SU-DHL-6 (cell line): ENCODE measurements around the gene FRMD1.

Source experiments
- H2AFZ ChIP-seq: fragments of 200-600 bp; sonication (generic); 2 replicates; pipeline ENCODE4 v1.6.1; 2014; ENCODE audit warnings: low read depth, mild to moderate bottlenecking, moderate library complexity, mixed read lengths, antibody characterized with exemption, low read length; ENCODE audit not compliant: severe bottlenecking
- H3F3A ChIP-seq: fragments of 200-600 bp; shearing (Covaris generic); 2 replicates; pipeline ENCODE4 v1.6.0; 2016; ENCODE audit warnings: antibody characterized with exemption, mild to moderate bottlenecking; ENCODE audit not compliant: insufficient read depth
- H3K27ac ChIP-seq: fragments of 200-600 bp; sonication (generic); 2 replicates; pipeline ENCODE4 v1.5.1; 2016; ENCODE audit warnings: low read depth, mild to moderate bottlenecking, low read length, moderate library complexity, mixed read lengths
- H3K27me3 ChIP-seq: fragments of 200-600 bp; sonication (generic), shearing (Covaris generic); 2 replicates; pipeline ENCODE4 v1.6.0; 2014; ENCODE audit warnings: mild to moderate bottlenecking, low read length
- H3K36me3 ChIP-seq: fragments of 200-600 bp; sonication (generic); 2 replicates; pipeline ENCODE4 v1.6.1; 2014; ENCODE audit warnings: mild to moderate bottlenecking, low read length, mixed read lengths
- H3K4me2 ChIP-seq: fragments of 300-600, 200-600 bp; shearing (Covaris generic), sonication (generic); 2 replicates; pipeline ENCODE4 v1.6.0; 2014; ENCODE audit warnings: low read length, low read depth, mild to moderate bottlenecking; ENCODE audit not compliant: poor library complexity, severe bottlenecking
- H3K4me3 ChIP-seq: fragments of 200-600 bp; sonication (generic); 2 replicates; pipeline ENCODE4 v1.5.1; 2014; ENCODE audit warnings: antibody characterized with exemption, low read length, mild to moderate bottlenecking, mixed read lengths; ENCODE audit not compliant: insufficient read depth, poor library complexity, severe bottlenecking
- H3K79me2 ChIP-seq: fragments of 200-600 bp; sonication (generic); 2 replicates; pipeline ENCODE4 v1.6.1; 2014; ENCODE audit warnings: mild to moderate bottlenecking, low read length, moderate library complexity; ENCODE audit not compliant: insufficient read depth
- H3K9ac ChIP-seq: fragments of 200-600 bp; sonication (generic); 2 replicates; pipeline ENCODE4 v1.7.0; 2014; ENCODE audit warnings: mild to moderate bottlenecking, low read length
- H3K9me2 ChIP-seq: fragments of 200-600 bp; sonication (generic); replicated peaks from 2 replicates; pipeline ENCODE4 v1.6.1; 2014; ENCODE audit warnings: low read length; ENCODE audit not compliant: insufficient read depth
- H3K9me3 ChIP-seq: fragments of 200-600 bp; sonication (generic); 2 replicates; pipeline ENCODE4 v1.6.1; 2014; ENCODE audit warnings: low read length, mixed read lengths; ENCODE audit not compliant: insufficient read depth
- H4K20me1 ChIP-seq: fragments of 200-600 bp; sonication (generic); 2 replicates; pipeline ENCODE4 v1.6.1; 2014; ENCODE audit warnings: low read depth, mild to moderate bottlenecking, antibody characterized with exemption, low read length, moderate library complexity, mixed read lengths
- CTCF ChIP-seq: fragments of 200-600 bp; sonication (generic); IDR thresholded peaks from one replicate; pipeline ENCODE4 v1.5.1; 2017; ENCODE audit warnings: antibody characterized with exemption, mild to moderate bottlenecking, low read length, moderate library complexity; ENCODE audit not compliant: insufficient read depth, poor library complexity, severe bottlenecking
- EZH2phosphoT487 ChIP-seq: fragments of 200-600 bp; sonication (generic), shearing (Covaris generic); conservative IDR thresholded peaks from 2 replicates; pipeline ENCODE4 v1.6.1; 2018; ENCODE audit warnings: mild to moderate bottlenecking, antibody characterized with exemption, low read length, moderate library complexity, mixed read lengths

The FRMD1 gene

GRCh38 chr6:168014428-168014827 is 64.6 kb downstream of the FRMD1 start:
- no peak for TF ChIP-seq CTCF
- no peak for TF ChIP-seq EZH2phosphoT487
- Histone ChIP-seq H4K20me1 (no peaks in the 10 kb centered on the region), H3F3A (no peaks in the 10 kb centered on the region), H3K36me3 (no peaks in the 10 kb centered on the region), H3K4me3 (no peak overlapping the region), H3K9me2 (no peaks in the 10 kb centered on the region), H3K9me3 (peaks cover 11% of the 10 kb centered on the region; the same call in 1 of the 2 replicates), H3K79me2 (no peaks in the 10 kb centered on the region), H3K9ac (no peak overlapping the region), H3K27ac (no peak overlapping the region), H3K4me2 (no peak overlapping the region), H3K27me3 (no peaks in the 10 kb centered on the region), H2AFZ (no peak overlapping the region)

GRCh38 chr6:168013250-168013915 is 65.6 kb downstream of the FRMD1 start:
- Histone ChIP-seq H3K9me2 (no peaks in the 10 kb centered on the region), H3K27ac (no peak overlapping the region), H3K27me3 (no peaks in the 10 kb centered on the region), H3K4me2 (no peak overlapping the region), H3K4me3 (no peak overlapping the region), H3K9me3 (peaks cover 11% of the 10 kb centered on the region; the same call in 1 of the 2 replicates), H2AFZ (no peak overlapping the region), H3K36me3 (no peaks in the 10 kb centered on the region), H3K79me2 (no peaks in the 10 kb centered on the region), H4K20me1 (no peaks in the 10 kb centered on the region), H3F3A (no peaks in the 10 kb centered on the region), H3K9ac (no peak overlapping the region)
- TF ChIP-seq EZH2phosphoT487 (no peak), CTCF (no peak)

GRCh38 chr6:168012431-168013249 is 66.4 kb downstream of the FRMD1 start:
- Histone ChIP-seq H4K20me1 (no peaks in the 10 kb centered on the region), H2AFZ (no peak overlapping the region), H3K27ac (no peak overlapping the region), H3K36me3 (no peaks in the 10 kb centered on the region), H3K79me2 (no peaks in the 10 kb centered on the region), H3K27me3 (no peaks in the 10 kb centered on the region), H3K9me3 (peaks cover 11% of the 10 kb centered on the region; the same call in 1 of the 2 replicates), H3F3A (no peaks in the 10 kb centered on the region), H3K9ac (no peak overlapping the region), H3K4me2 (no peak overlapping the region), H3K9me2 (no peaks in the 10 kb centered on the region), H3K4me3 (no peak overlapping the region)
- TF ChIP-seq EZH2phosphoT487 (no peak), CTCF (no peak)
